SJSA1 (cell line): ENCODE results near the gene FN3K. TPM values are rescaled to one million over a fixed set of nuclear protein-coding genes. Genes with fewer than 3 reads are reported as not detected.
"Not testable (repeated sequence)": the region's sequence is repeated elsewhere in the genome, so short reads cannot be mapped to it uniquely, and the experiment has no call there.

Experiments
- DNase-seq, 2 experiments: peaks; one replicate each; pipeline ENCODE4 v3.0.0-alpha.2; 2015 to 2020; ENCODE audit warnings: low spot score in 2 of 2, low read depth in 1 of 2
- H3K27ac ChIP-seq: fragments of 250-450 bp; sonication (Bioruptor Pico); 2 replicates; pipeline ENCODE4 v1.5.1; 2020; ENCODE audit warnings: mild to moderate bottlenecking, moderate library complexity
- H3K27me3 ChIP-seq: fragments of 250-450 bp; sonication (Bioruptor Pico); replicated peaks from 2 replicates; pipeline ENCODE4 v1.5.1; 2020; ENCODE audit warnings: mild to moderate bottlenecking, moderate library complexity
- H3K36me3 ChIP-seq: fragments of 250-450 bp; sonication (Bioruptor Pico); 2 replicates; pipeline ENCODE4 v1.5.1; 2020; ENCODE audit warnings: mild to moderate bottlenecking
- H3K4me1 ChIP-seq: fragments of 250-450 bp; sonication (Bioruptor Pico); replicated peaks from 2 replicates; pipeline ENCODE4 v1.6.1; 2021; ENCODE audit warnings: mild to moderate bottlenecking
- H3K4me3 ChIP-seq: fragments of 250-450 bp; sonication (Bioruptor Pico); 2 replicates; pipeline ENCODE4 v1.5.1; 2020; ENCODE audit warnings: mild to moderate bottlenecking
- H3K9me3 ChIP-seq: fragments of 250-450 bp; sonication (Bioruptor Pico); replicated peaks from 2 replicates; pipeline ENCODE4 v1.5.1; 2020; ENCODE audit warnings: mild to moderate bottlenecking
- total RNA-seq: library from RNA; depleted of rRNA; stranded (reverse); fragments of >200 nt; shearing (Covaris generic); gene quantifications from 2 replicates; pipeline ENCODE4 v1.2.3, GENCODE V29; 2014

FN3K gene
- total RNA-seq, 1 experiment from 2014 or later = 0.13 TPM

GRCh38 chr17:82737967-82738877, 2.8 kb downstream of the FN3K start:
- Histone ChIP-seq H3K36me3 (peaks cover 14% of the 10 kb centered on the region), H3K27ac (no peak overlapping the region), H3K4me3 (no peak overlapping the region), H3K4me1 (peaks cover 6% of the 10 kb centered on the region), H3K9me3 (peaks cover 15% of the 10 kb centered on the region), H3K27me3 (no peaks in the 10 kb centered on the region)
- DNase-seq = no peak

- no peaks in the 10 kb centered on the region for H3K4me1 ChIP-seq
- no peaks in the 10 kb centered on the region for H3K27me3 ChIP-seq
- no peaks in the 10 kb centered on the region for H3K36me3 ChIP-seq
- no peak overlapping the region for H3K27ac ChIP-seq
- H3K9me3 ChIP-seq = no peaks in the 10 kb centered on the region
- DNase-seq = no peak
- no peak overlapping the region for H3K4me3 ChIP-seq
Observed at GRCh38 chr17:82740906-82741759, 5.7 kb downstream of the FN3K start.

- no peaks in the 10 kb centered on the region for H3K27me3 ChIP-seq
- H3K9me3 ChIP-seq = 0 out of 2 replicates have a peak, but pooled peaks cover 2% of the 10 kb centered on the region
- H3K27ac ChIP-seq = no peak overlapping the region
- H3K36me3 ChIP-seq = no peaks in the 10 kb centered on the region
- H3K4me1 ChIP-seq = no peaks in the 10 kb centered on the region
- H3K4me3 ChIP-seq = no peak overlapping the region
- DNase-seq = no peak
Observed at GRCh38 chr17:82743344-82744219, 8.2 kb downstream of the FN3K start.

- H3K27me3 ChIP-seq, H3K27ac ChIP-seq, H3K9me3 ChIP-seq, H3K4me1 ChIP-seq, H3K36me3 ChIP-seq, H3K4me3 ChIP-seq, DNase-seq: not testable (repeated sequence)
Observed at GRCh38 chr17:82744736-82745135, 9.3 kb downstream of the FN3K start.

- H3K27ac ChIP-seq = no peak overlapping the region
- H3K36me3 ChIP-seq = no peaks in the 10 kb centered on the region
- H3K4me3 ChIP-seq = no peak overlapping the region
- peaks cover 9% of the 10 kb centered on the region for H3K9me3 ChIP-seq
- no peaks in the 10 kb centered on the region for H3K27me3 ChIP-seq
- H3K4me1 ChIP-seq = no peaks in the 10 kb centered on the region
- no peak for DNase-seq
Observed at GRCh38 chr17:82745524-82745923, 10.1 kb downstream of the FN3K start.

GRCh38 chr17:82748756-82749155, 13.3 kb downstream of the FN3K start:
- Histone ChIP-seq H3K27ac (no peak overlapping the region), H3K27me3 (no peaks in the 10 kb centered on the region), H3K9me3 (peaks cover 11% of the 10 kb centered on the region), H3K36me3 (peaks cover 10% of the 10 kb centered on the region), H3K4me3 (no peak overlapping the region), H3K4me1 (peaks cover 11% of the 10 kb centered on the region; the same call in 1 of the 2 replicates)
- no peak for DNase-seq

- Histone ChIP-seq H3K9me3 (peaks cover 11% of the 10 kb centered on the region), H3K4me3 (no peak overlapping the region), H3K4me1 (peaks cover 11% of the 10 kb centered on the region; the same call in 1 of the 2 replicates), H3K27me3 (no peaks in the 10 kb centered on the region), H3K36me3 (peaks cover 10% of the 10 kb centered on the region), H3K27ac (no peak overlapping the region)
- no peak for DNase-seq
Observed at GRCh38 chr17:82750241-82750908, 15.0 kb downstream of the FN3K start.

- Histone ChIP-seq H3K4me3 (peak overlapping the region; percentile 51), H3K27ac (no peak overlapping the region), H3K4me1 (peaks cover 11% of the 10 kb centered on the region; the same call in 1 of the 2 replicates), H3K27me3 (no peaks in the 10 kb centered on the region), H3K9me3 (peaks cover 11% of the 10 kb centered on the region), H3K36me3 (peaks cover 10% of the 10 kb centered on the region)
- DNase-seq = peak in 1 of 2 experiments; percentile 55
Observed at GRCh38 chr17:82751171-82751570, 15.8 kb downstream of the FN3K start.

- peak; percentile 91 to 97 for DNase-seq
- H3K4me3 ChIP-seq = peak within 1 kb of the TSS; percentile 98
- H3K4me1 ChIP-seq = peaks cover 11% of the 10 kb centered on the region; the same call in 1 of the 2 replicates
- peaks cover 11% of the 10 kb centered on the region for H3K9me3 ChIP-seq
- H3K36me3 ChIP-seq = peaks cover 13% of the 10 kb centered on the region
- H3K27me3 ChIP-seq = no peaks in the 10 kb centered on the region
- H3K27ac ChIP-seq = peak within 1 kb of the TSS; percentile 46; the same call in 1 of the 2 replicates
Observed at GRCh38 chr17:82751571-82752370, 16.4 kb downstream of the FN3K start, which contains the start of gene TBCD. Gene TBCD, plus strand, starts transcription at chr17:82752065. Its CDS starts 129 bp downstream, at chr17:82752194.

- no peaks in the 10 kb centered on the region for H3K27me3 ChIP-seq
- DNase-seq = peak; percentile 50 to 57
Observed at GRCh38 chr17:82752371-82753200, 17.2 kb downstream of the FN3K start.

GRCh38 chr17:82753201-82753464, 17.7 kb downstream of the FN3K start:
- DNase-seq = no peak
- no peaks in the 10 kb centered on the region for H3K27me3 ChIP-seq

More at GRCh38 chr17:82752371-82753200, 17.2 kb downstream of the FN3K start:
- peaks cover 18% of the 10 kb centered on the region for H3K36me3 ChIP-seq
- peak overlapping the region; percentile 98 for H3K4me3 ChIP-seq
- H3K9me3 ChIP-seq = peaks cover 11% of the 10 kb centered on the region
- no peak overlapping the region for H3K27ac ChIP-seq
- peaks cover 11% of the 10 kb centered on the region; the same call in 1 of the 2 replicates for H3K4me1 ChIP-seq

More at GRCh38 chr17:82753201-82753464, 17.7 kb downstream of the FN3K start:
- H3K9me3 ChIP-seq = peaks cover 11% of the 10 kb centered on the region
- peak overlapping the region; percentile 98 for H3K4me3 ChIP-seq
- H3K4me1 ChIP-seq = peaks cover 11% of the 10 kb centered on the region; the same call in 1 of the 2 replicates
- peaks cover 22% of the 10 kb centered on the region for H3K36me3 ChIP-seq
- H3K27ac ChIP-seq = no peak overlapping the region
